ENCODE results near the gene CTNS. TPM values are rescaled to one million over a fixed set of nuclear protein-coding genes. Genes with fewer than 3 reads are reported as not detected.

Gene CTNS
- total RNA-seq, 4 donors from 2014 or later, result 15.0 to 141 (median 60.2) TPM

DNA sequence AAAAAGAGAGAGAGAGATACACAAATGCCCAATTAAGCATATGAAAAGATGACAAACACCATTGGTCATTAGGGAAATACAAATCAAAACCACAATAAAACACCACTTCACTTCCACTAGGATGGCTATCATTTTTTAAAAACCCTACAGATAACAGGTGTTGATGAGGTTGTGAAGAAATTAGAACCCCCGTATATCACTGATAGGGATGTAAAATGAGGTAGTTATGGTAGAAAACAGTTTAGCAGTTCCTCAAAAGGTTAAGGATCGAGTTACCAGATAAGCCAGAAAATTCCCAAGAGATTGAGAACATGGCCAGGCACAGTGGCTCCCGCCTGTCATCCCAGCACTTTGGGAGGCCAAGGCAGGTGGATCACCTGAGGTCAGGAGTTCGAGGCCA, 56.6 kb downstream of the CTNS start:
- H3K4me3 ChIP-seq, result no peak overlapping the region
- H3K4me1 ChIP-seq, result peaks cover 13 to 24% of the 10 kb centered on the region in 2 donors
- intact Hi-C loops (cut with DNase I; ENCODE audit: low total_unique reads) (no loop called here), in situ Hi-C loops (cut with MboI; ENCODE audit: low sequenced_read_pairs in 4 of 4) (no loop called here)
- H3K27ac ChIP-seq, result peak overlapping the region; percentile 94 to 99 (median 96)
- TF ChIP-seq, protein P1, sequence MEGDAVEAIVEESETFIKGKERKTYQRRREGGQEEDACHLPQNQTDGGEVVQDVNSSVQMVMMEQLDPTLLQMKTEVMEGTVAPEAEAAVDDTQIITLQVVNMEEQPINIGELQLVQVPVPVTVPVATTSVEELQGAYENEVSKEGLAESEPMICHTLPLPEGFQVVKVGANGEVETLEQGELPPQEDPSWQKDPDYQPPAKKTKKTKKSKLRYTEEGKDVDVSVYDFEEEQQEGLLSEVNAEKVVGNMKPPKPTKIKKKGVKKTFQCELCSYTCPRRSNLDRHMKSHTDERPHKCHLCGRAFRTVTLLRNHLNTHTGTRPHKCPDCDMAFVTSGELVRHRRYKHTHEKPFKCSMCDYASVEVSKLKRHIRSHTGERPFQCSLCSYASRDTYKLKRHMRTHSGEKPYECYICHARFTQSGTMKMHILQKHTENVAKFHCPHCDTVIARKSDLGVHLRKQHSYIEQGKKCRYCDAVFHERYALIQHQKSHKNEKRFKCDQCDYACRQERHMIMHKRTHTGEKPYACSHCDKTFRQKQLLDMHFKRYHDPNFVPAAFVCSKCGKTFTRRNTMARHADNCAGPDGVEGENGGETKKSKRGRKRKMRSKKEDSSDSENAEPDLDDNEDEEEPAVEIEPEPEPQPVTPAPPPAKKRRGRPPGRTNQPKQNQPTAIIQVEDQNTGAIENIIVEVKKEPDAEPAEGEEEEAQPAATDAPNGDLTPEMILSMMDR (IDR thresholded peaks at IDR 0.05 in 4 of 5, conservative IDR thresholded peaks at IDR 0.05 in 1 of 5), result no peak
- TF ChIP-seq POLR2A (IDR thresholded peaks at IDR 0.05), result no peak
- ATAC-seq (no peak), DNase-seq (no peak)
- H3K27me3 ChIP-seq, result peaks cover 0 to 4% (median 0%) of the 10 kb centered on the region in 3 donors
- no peaks in the 10 kb centered on the region for H3K9me3 ChIP-seq
- H3K36me3 ChIP-seq, result peaks cover 0 to 16% of the 10 kb centered on the region in 2 donors

- no peak for DNase-seq
- peak overlapping the region; percentile 94 to 99 (median 96) for H3K27ac ChIP-seq
- no peak for ATAC-seq
- peaks cover 0 to 16% of the 10 kb centered on the region in 2 donors for H3K36me3 ChIP-seq
- TF ChIP-seq, protein P1 (IDR thresholded peaks at IDR 0.05 in 4 of 5, conservative IDR thresholded peaks at IDR 0.05 in 1 of 5), result no peak
- no peak for TF ChIP-seq POLR2A (IDR thresholded peaks at IDR 0.05)
- peaks cover 13 to 24% of the 10 kb centered on the region in 2 donors for H3K4me1 ChIP-seq
- intact Hi-C loops (cut with DNase I; ENCODE audit: low total_unique reads) (no loop called here), in situ Hi-C loops (cut with MboI; ENCODE audit: low sequenced_read_pairs in 4 of 4) (no loop called here)
- H3K27me3 ChIP-seq, result peaks cover 0 to 4% (median 0%) of the 10 kb centered on the region in 3 donors
- no peak overlapping the region for H3K4me3 ChIP-seq
- no peaks in the 10 kb centered on the region for H3K9me3 ChIP-seq
Measured at GRCh38 chr17:3693829-3694231, 57.3 kb downstream of the CTNS start.

DNA sequence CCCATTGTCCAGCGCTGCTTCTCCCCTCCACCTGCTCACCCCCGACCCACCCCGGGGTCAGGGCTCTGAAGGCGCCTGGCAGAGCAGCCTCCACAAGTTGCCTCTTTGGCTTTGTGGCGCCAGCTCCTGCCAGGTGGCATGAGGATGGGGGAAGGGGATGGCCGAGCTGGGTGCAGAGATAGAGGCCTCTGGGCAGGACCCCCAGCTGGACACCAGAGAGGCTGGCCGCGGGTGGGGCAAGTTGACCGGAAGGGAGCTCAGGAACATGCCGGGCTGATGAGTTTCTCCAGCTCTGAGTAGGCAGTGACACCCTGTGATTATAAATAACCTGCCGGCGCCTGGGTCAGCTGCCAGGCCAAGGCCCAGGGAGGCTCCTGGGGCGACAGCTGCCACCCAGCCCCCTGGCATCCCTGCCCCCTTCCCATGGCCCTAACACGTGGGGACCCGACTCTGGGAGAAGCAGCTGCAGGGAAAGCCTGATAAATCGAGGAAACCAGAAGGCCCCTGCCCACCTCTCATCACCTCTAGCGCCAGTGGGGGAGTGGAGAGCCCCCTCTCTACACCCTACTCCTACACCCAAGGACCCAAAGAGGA, 58.7 kb downstream of the CTNS start:
- intact Hi-C loops (cut with DNase I; ENCODE audit: low total_unique reads) (loop anchor here (1.0 kb wide), 1 partner anchor 59 kb away; the partner anchor contains the start of genes CTNS and SHPK), in situ Hi-C loops (cut with MboI; ENCODE audit: low sequenced_read_pairs in 4 of 4) (no loop called here)
- Histone ChIP-seq H3K27ac (peak overlapping the region; percentile 94 to 99 (median 96)), H3K36me3 (peaks cover 0 to 7% of the 10 kb centered on the region in 2 donors), H3K4me1 (peaks cover 13 to 24% of the 10 kb centered on the region in 2 donors), H3K4me3 (peak overlapping the region; percentile 69 to 85 (median 73)), H3K27me3 (peaks cover 0 to 4% (median 0%) of the 10 kb centered on the region in 3 donors), H3K9me3 (no peaks in the 10 kb centered on the region)
- peak; percentile 70 to 72 for TF ChIP-seq POLR2A (IDR thresholded peaks at IDR 0.05)
- TF ChIP-seq, protein P1 (IDR thresholded peaks at IDR 0.05 in 4 of 5, conservative IDR thresholded peaks at IDR 0.05 in 1 of 5), result no peak
- ATAC-seq (peak; percentile 87 to 88), DNase-seq (peak; percentile 86 to 94)

DNA sequence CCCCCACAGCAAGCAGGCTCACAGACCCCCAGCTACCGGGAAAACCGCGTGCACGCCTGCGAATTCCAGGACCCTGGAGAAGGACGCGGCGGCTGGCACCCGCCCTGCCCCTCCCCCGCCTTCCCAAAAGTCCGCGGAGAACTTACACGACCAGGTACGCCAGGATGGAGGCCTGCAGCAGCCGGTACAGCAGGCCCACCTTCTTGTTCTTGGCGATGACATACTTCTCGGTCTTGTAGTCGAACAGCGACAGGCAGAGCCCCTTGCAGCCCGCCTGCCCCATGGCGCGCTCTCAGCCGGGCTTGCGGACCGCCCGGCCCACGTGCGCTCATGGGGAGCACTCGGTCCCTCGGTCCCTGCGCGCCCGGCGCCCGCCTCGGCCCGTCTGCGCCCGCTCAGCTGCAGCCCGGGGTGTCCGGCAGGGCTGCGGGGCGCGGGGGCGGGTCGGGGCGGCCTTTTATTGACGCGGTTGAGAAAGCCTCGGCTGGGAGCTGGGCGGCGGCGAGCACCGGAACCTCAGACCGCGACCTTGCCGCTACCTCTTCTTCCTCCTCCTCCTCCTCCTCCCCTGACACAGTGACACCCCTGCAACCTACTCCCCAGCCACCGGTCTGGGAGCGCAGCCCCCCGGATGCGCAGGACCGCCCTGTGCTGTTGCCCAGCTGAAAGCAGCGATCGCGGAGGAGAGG, 59.3 kb downstream of the CTNS start, which contains the start of gene P2RX5:
P2RX5 (minus strand) TSS at position 433 of the 689 bp plus-strand sequence; CDS start at position 283, 150 bp downstream.
- no peaks in the 10 kb centered on the region for H3K9me3 ChIP-seq
- TF ChIP-seq, protein P1 (IDR thresholded peaks at IDR 0.05 in 4 of 5, conservative IDR thresholded peaks at IDR 0.05 in 1 of 5), result no peak
- TF ChIP-seq POLR2A (IDR thresholded peaks at IDR 0.05), result no peak
- in situ Hi-C loops (cut with MboI; ENCODE audit: low sequenced_read_pairs in 4 of 4) (no loop called here), intact Hi-C loops (cut with DNase I; ENCODE audit: low total_unique reads) (loop anchor here (1.0 kb wide), 1 partner anchor 60 kb away; the partner anchor contains the start of genes CTNS and SHPK)
- peak within 1 kb of the TSS; percentile 94 to 99 (median 96) for H3K27ac ChIP-seq
- ATAC-seq, result peak; percentile 48 to 49
- H3K36me3 ChIP-seq, result peaks cover 0 to under 1% of the 10 kb centered on the region in 2 donors
- peaks cover 0 to 4% (median 0%) of the 10 kb centered on the region in 3 donors for H3K27me3 ChIP-seq
- peaks cover 13 to 24% of the 10 kb centered on the region in 2 donors for H3K4me1 ChIP-seq
- peak in 1 of 2 donors; percentile 36 for DNase-seq
- H3K4me3 ChIP-seq, result peak within 1 kb of the TSS; percentile 69 to 85 (median 73)
